ENCODE data around the gene IRS1. TPM values are rescaled to one million over a fixed set of nuclear protein-coding genes. Genes with fewer than 3 reads are reported as not detected.
A peak's percentile ranks its signal among the peaks of the same experiment; 100 is the strongest.

IRS1 gene
- total and polyA plus RNA-seq, 2 of the 4 experiments (the other 2 are of a cell fraction): 21.1 to 37.1 TPM

DNA sequence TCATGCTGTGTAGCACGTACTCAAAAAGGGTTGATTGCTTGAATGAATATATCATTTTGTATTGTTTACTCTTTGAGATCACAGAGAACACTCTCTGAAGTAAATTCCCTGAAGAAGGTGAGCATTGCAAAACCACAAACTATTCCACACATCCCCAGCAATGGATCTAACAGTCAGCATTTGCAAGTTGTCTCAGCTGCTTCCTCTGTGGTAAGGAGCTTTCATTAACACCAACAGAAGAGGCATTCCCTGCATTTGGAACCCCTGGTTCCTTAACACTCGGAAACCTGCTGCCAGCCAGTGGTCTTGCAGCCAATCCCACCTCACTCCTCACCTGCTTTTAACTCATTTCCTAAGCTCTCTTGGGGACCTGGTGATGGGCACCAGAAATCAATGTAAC is 108.4 kb downstream of the IRS1 start:
- in situ Hi-C loops (cut with MboI; ENCODE audit: low sequenced_read_pairs): no loop called here
- Histone ChIP-seq H4K8ac (ENCODE audit: low read depth in 2 of 2, low read length in 2 of 2) (no peak overlapping the region), H3K27ac (ENCODE audit: insufficient read depth, low read length) (no peak overlapping the region), H2BK120ac (ENCODE audit: low read depth, low read length) (no peak overlapping the region), H3K36me3 (ENCODE audit: control insufficient read depth, insufficient read depth, low read length) (no peaks in the 10 kb centered on the region), H3K9ac (ENCODE audit: low read depth, low read length) (no peak overlapping the region), H3K9me3 (ENCODE audit: control insufficient read depth, insufficient read depth, low read length) (no peaks in the 10 kb centered on the region), H4K91ac (ENCODE audit: insufficient read depth, low read depth, low read length) (no peak overlapping the region), H3K79me1 (ENCODE audit: low read depth in 1 of 2, low read length in 2 of 2) (no peaks in the 10 kb centered on the region), H3K4me2 (ENCODE audit: low read depth, low read length) (no peak overlapping the region; the same call in 1 of the 2 replicates), H3K4ac (ENCODE audit: low read depth, low read length) (no peak overlapping the region), H3K18ac (ENCODE audit: low read depth, low read length) (no peak overlapping the region), H2AK9ac (replicated peaks; ENCODE audit: low read depth, low read length, poor library complexity) (no peak overlapping the region), H3K4me3 (ENCODE audit: insufficient read depth, low read depth, low read length) (no peak overlapping the region), H3K56ac (ENCODE audit: extremely low read depth, insufficient read depth, low read length) (no peak overlapping the region), H2BK5ac (ENCODE audit: low read depth, low read length, poor library complexity, severe bottlenecking) (no peak overlapping the region), H4K5ac (ENCODE audit: low read depth, low read length) (no peak overlapping the region), H4K20me1 (ENCODE audit: insufficient read depth, low read length) (no peaks in the 10 kb centered on the region), H2AFZ (replicated peaks; ENCODE audit: low read length, poor library complexity) (no peak overlapping the region), H2BK20ac (ENCODE audit: low read depth, low read length) (no peak overlapping the region), H3K27me3 (ENCODE audit: control insufficient read depth, insufficient read depth, low read length) (no peaks in the 10 kb centered on the region), H3K9me1 (ENCODE audit: insufficient read depth, low read length) (no peaks in the 10 kb centered on the region), H3K4me1 (ENCODE audit: control insufficient read depth, insufficient read depth, low read length) (peaks cover 6% of the 10 kb centered on the region), H3K14ac (replicated peaks; ENCODE audit: low read depth, low read length) (0 out of 2 replicates have a peak overlapping the region, but pooled peaks have one; percentile 7), H2AK5ac (ENCODE audit: low read depth, low read length) (no peak overlapping the region), H3K23ac (ENCODE audit: low read depth, low read length) (no peak overlapping the region), H2BK15ac (ENCODE audit: low read depth, low read length) (no peak overlapping the region; the same call in 2 of the 3 replicates)
- POLR2A ChIA-PET (ENCODE audit: unreplicated experiment): interaction anchor here (1.0 kb wide), 1 partner anchor 10 kb away, joined by 4 read pairs; no protein-coding TSS in a partner anchor
- dilution Hi-C loops (cut with HindIII; ENCODE audit: low sequenced_read_pairs, unreplicated experiment): no loop called here
- TF ChIP-seq MAFK (IDR thresholded peaks at IDR 0.05; ENCODE audit: low read depth, low read length) (no peak), RAD21 (IDR thresholded peaks at IDR 0.05; ENCODE audit: low read length) (no peak), NFE2L2 (IDR thresholded peaks at IDR 0.05; ENCODE audit: low read depth, low read length) (no peak), RFX5 (IDR thresholded peaks at IDR 0.05; ENCODE audit: low read depth, low read length) (no peak), MAZ (IDR thresholded peaks at IDR 0.05; ENCODE audit: borderline replicate concordance, low read depth, low read length) (no peak), SMC3 (IDR thresholded peaks at IDR 0.05; ENCODE audit: low read depth, low read length) (no peak), MXI1 (IDR thresholded peaks at IDR 0.05; ENCODE audit: borderline replicate concordance, low read depth, low read length) (no peak), CEBPB (IDR thresholded peaks at IDR 0.05; ENCODE audit: low read depth, low read length) (no peak), BHLHE40 (IDR thresholded peaks at IDR 0.05; ENCODE audit: low read depth, low read length) (no peak)
- TF ChIP-seq, protein P1, sequence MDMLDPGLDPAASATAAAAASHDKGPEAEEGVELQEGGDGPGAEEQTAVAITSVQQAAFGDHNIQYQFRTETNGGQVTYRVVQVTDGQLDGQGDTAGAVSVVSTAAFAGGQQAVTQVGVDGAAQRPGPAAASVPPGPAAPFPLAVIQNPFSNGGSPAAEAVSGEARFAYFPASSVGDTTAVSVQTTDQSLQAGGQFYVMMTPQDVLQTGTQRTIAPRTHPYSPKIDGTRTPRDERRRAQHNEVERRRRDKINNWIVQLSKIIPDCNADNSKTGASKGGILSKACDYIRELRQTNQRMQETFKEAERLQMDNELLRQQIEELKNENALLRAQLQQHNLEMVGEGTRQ (IDR thresholded peaks at IDR 0.05; ENCODE audit: low read depth, low read length): no peak
- TF ChIP-seq, protein P2, sequence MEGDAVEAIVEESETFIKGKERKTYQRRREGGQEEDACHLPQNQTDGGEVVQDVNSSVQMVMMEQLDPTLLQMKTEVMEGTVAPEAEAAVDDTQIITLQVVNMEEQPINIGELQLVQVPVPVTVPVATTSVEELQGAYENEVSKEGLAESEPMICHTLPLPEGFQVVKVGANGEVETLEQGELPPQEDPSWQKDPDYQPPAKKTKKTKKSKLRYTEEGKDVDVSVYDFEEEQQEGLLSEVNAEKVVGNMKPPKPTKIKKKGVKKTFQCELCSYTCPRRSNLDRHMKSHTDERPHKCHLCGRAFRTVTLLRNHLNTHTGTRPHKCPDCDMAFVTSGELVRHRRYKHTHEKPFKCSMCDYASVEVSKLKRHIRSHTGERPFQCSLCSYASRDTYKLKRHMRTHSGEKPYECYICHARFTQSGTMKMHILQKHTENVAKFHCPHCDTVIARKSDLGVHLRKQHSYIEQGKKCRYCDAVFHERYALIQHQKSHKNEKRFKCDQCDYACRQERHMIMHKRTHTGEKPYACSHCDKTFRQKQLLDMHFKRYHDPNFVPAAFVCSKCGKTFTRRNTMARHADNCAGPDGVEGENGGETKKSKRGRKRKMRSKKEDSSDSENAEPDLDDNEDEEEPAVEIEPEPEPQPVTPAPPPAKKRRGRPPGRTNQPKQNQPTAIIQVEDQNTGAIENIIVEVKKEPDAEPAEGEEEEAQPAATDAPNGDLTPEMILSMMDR (conservative IDR thresholded peaks at IDR 0.05; ENCODE audit: low read depth, low read length): no peak
- DNase-seq (no peak), ATAC-seq (ENCODE audit: low read depth) (no peak)
- CTCF ChIA-PET: interaction anchor here (0.6 kb wide), 1 partner anchor 995 kb away, joined by 3 read pairs; no protein-coding TSS in a partner anchor
- intact Hi-C loops (cut with micrococcal nuclease): no loop called here
- BruUV-seq (replicated peaks): no TSS peak
- 90% methylated on average over 1 of the region's 2 CpGs; no CpG with 5 or more reads in 1 of the 2 experiments for WGBS, 2 experiments (ENCODE audit: extremely low coverage in 2 of 2, insufficient read length in 1 of 2)

Data from IMR-90 (cell line).